Measurements from ENCODE around the gene COL7A1. TPM values are rescaled to one million over a fixed set of nuclear protein-coding genes. Genes with fewer than 3 reads are reported as not detected.

The COL7A1 gene
- total and polyA plus RNA-seq, 3 experiments from 2014 or later, result 0.59 to 0.93 TPM; not detected in 1

- peaks cover 0 to 11% (median 2%) of the 10 kb centered on the region in 3 donors for H3K4me1 Mint-ChIP-seq
- POLR2A ChIA-PET, result no interaction called here
Measured at GRCh38 chr3:48599077-48599501, 4.0 kb upstream of the COL7A1 start.

GRCh38 chr3:48598323-48599076 lies 3.4 kb upstream of the COL7A1 start:
- Mint-ChIP-seq H3K4me1 (peaks cover 0 to 11% (median 2%) of the 10 kb centered on the region in 3 donors), H3K9me3 (no peaks in the 10 kb centered on the region), H3K4me3 (no peak overlapping the region), H3K36me3 (peaks cover 0 to 64% (median 13%) of the 10 kb centered on the region in 3 donors), H3K27ac (peak overlapping the region in 1 of 8 donors; percentile 54), H3K27me3 (peaks cover 4 to 16% of the 10 kb centered on the region in 2 donors)
- Histone ChIP-seq H3K36me3 (ENCODE audit: insufficient read depth, low read length) (peaks cover 33% of the 10 kb centered on the region), H3K4me1 (ENCODE audit: insufficient read depth, low read length) (no peaks in the 10 kb centered on the region), H3K27me3 (ENCODE audit: insufficient read depth, low read length, poor library complexity, severe bottlenecking) (no peaks in the 10 kb centered on the region), H3K9me3 (ENCODE audit: low read length) (no peaks in the 10 kb centered on the region), H3K27ac (ENCODE audit: low read depth, low read length) (no peak overlapping the region), H3K4me3 (ENCODE audit: low read length) (no peak overlapping the region)
- DNase-seq, result no peak
- ChIA-PET POLR2A (no interaction called here), CTCF (interaction anchor here (0.5 to 1.7 kb wide), 2 partner anchors 11 to 92 kb away, joined by 3 to 4 read pairs; partner anchors contain the start of gene UQCRC1)

More at GRCh38 chr3:48599077-48599501, 4.0 kb upstream of the COL7A1 start:
- CTCF ChIA-PET, result interaction anchor here (1.7 kb wide), 1 partner anchor 10 kb away, joined by 4 read pairs; the partner anchor contains the start of gene UQCRC1
- peaks cover 39% of the 10 kb centered on the region for H3K36me3 ChIP-seq (ENCODE audit: insufficient read depth, low read length)
- H3K36me3 Mint-ChIP-seq, result peaks cover 0 to 70% (median 13%) of the 10 kb centered on the region in 3 donors
- peak overlapping the region in 1 of 8 donors; percentile 82 for H3K27ac Mint-ChIP-seq
- no peaks in the 10 kb centered on the region for H3K9me3 Mint-ChIP-seq
- H3K27me3 ChIP-seq (ENCODE audit: insufficient read depth, low read length, poor library complexity, severe bottlenecking), result no peaks in the 10 kb centered on the region
- no peaks in the 10 kb centered on the region for H3K4me1 ChIP-seq (ENCODE audit: insufficient read depth, low read length)
- H3K4me3 ChIP-seq (ENCODE audit: low read length), result no peak overlapping the region
- no peaks in the 10 kb centered on the region for H3K9me3 ChIP-seq (ENCODE audit: low read length)
- peaks cover 3 to 16% of the 10 kb centered on the region in 2 donors for H3K27me3 Mint-ChIP-seq
- H3K4me3 Mint-ChIP-seq, result no peak overlapping the region
- H3K27ac ChIP-seq (ENCODE audit: low read depth, low read length), result no peak overlapping the region
- no peak for DNase-seq

- Mint-ChIP-seq H3K27ac (peak overlapping the region in 3 of 8 donors; percentile 28 to 75 (median 51)), H3K9me3 (no peaks in the 10 kb centered on the region), H3K4me1 (peaks cover 0 to 11% (median 2%) of the 10 kb centered on the region in 3 donors), H3K36me3 (peaks cover 0 to 54% (median 10%) of the 10 kb centered on the region in 3 donors), H3K4me3 (peak overlapping the region in 1 of 7 donors; percentile 29), H3K27me3 (peaks cover 10 to 25% of the 10 kb centered on the region in 2 donors)
- H3K9me3 ChIP-seq (ENCODE audit: low read length), result no peaks in the 10 kb centered on the region
- no peaks in the 10 kb centered on the region for H3K4me1 ChIP-seq (ENCODE audit: insufficient read depth, low read length)
- POLR2A ChIA-PET, result no interaction called here
- no peak overlapping the region for H3K27ac ChIP-seq (ENCODE audit: low read depth, low read length)
- no peak for DNase-seq
- H3K4me3 ChIP-seq (ENCODE audit: low read length), result no peak overlapping the region
- H3K36me3 ChIP-seq (ENCODE audit: insufficient read depth, low read length), result peaks cover 26% of the 10 kb centered on the region
- H3K27me3 ChIP-seq (ENCODE audit: insufficient read depth, low read length, poor library complexity, severe bottlenecking), result no peaks in the 10 kb centered on the region
- CTCF ChIA-PET, result interaction anchor here (1.4 kb wide), 1 partner anchor 39 kb away, joined by 5 read pairs; no protein-coding TSS in a partner anchor
Measured at GRCh38 chr3:48597408-48597800, 2.3 kb upstream of the COL7A1 start.

- peaks cover 10 to 29% of the 10 kb centered on the region in 2 donors for H3K27me3 Mint-ChIP-seq
- H3K4me1 Mint-ChIP-seq, result peaks cover 0 to 11% (median 2%) of the 10 kb centered on the region in 3 donors
- Histone ChIP-seq H3K9me3 (ENCODE audit: low read length) (no peaks in the 10 kb centered on the region), H3K4me1 (ENCODE audit: insufficient read depth, low read length) (no peaks in the 10 kb centered on the region), H3K4me3 (ENCODE audit: low read length) (no peak overlapping the region), H3K36me3 (ENCODE audit: insufficient read depth, low read length) (peaks cover 26% of the 10 kb centered on the region), H3K27ac (ENCODE audit: low read depth, low read length) (no peak overlapping the region), H3K27me3 (ENCODE audit: insufficient read depth, low read length, poor library complexity, severe bottlenecking) (no peaks in the 10 kb centered on the region)
- H3K36me3 Mint-ChIP-seq, result peaks cover 0 to 50% (median 8%) of the 10 kb centered on the region in 3 donors
- ChIA-PET POLR2A (no interaction called here), CTCF (interaction anchor here (1.4 kb wide), 1 partner anchor 39 kb away, joined by 5 read pairs; no protein-coding TSS in a partner anchor)
- no peaks in the 10 kb centered on the region for H3K9me3 Mint-ChIP-seq
- H3K4me3 Mint-ChIP-seq, result no peak overlapping the region
- no peak for DNase-seq
- peak overlapping the region in 3 of 8 donors; percentile 28 to 75 (median 51) for H3K27ac Mint-ChIP-seq
Measured at GRCh38 chr3:48596676-48597407, 1.7 kb upstream of the COL7A1 start.

GRCh38 chr3:48596157-48596556 lies 1.0 kb upstream of the COL7A1 start:
- Histone ChIP-seq H3K9me3 (ENCODE audit: low read length) (no peaks in the 10 kb centered on the region), H3K27me3 (ENCODE audit: insufficient read depth, low read length, poor library complexity, severe bottlenecking) (no peaks in the 10 kb centered on the region), H3K36me3 (ENCODE audit: insufficient read depth, low read length) (peaks cover 19% of the 10 kb centered on the region), H3K4me1 (ENCODE audit: insufficient read depth, low read length) (no peaks in the 10 kb centered on the region), H3K4me3 (ENCODE audit: low read length) (no peak overlapping the region), H3K27ac (ENCODE audit: low read depth, low read length) (no peak overlapping the region)
- ChIA-PET CTCF (no interaction called here), POLR2A (no interaction called here)
- peaks cover 0 to 11% (median 2%) of the 10 kb centered on the region in 3 donors for H3K4me1 Mint-ChIP-seq
- H3K27me3 Mint-ChIP-seq, result peaks cover 12 to 30% of the 10 kb centered on the region in 2 donors
- peak overlapping the region in 1 of 8 donors; percentile 94 for H3K27ac Mint-ChIP-seq
- H3K4me3 Mint-ChIP-seq, result no peak overlapping the region
- H3K9me3 Mint-ChIP-seq, result no peaks in the 10 kb centered on the region
- DNase-seq, result no peak
- H3K36me3 Mint-ChIP-seq, result peaks cover 0 to 43% (median 8%) of the 10 kb centered on the region in 3 donors

- no peaks in the 10 kb centered on the region for H3K4me1 ChIP-seq (ENCODE audit: insufficient read depth, low read length)
- ChIA-PET CTCF (no interaction called here), POLR2A (no interaction called here)
- Mint-ChIP-seq H3K9me3 (no peaks in the 10 kb centered on the region), H3K27me3 (peaks cover 15 to 35% of the 10 kb centered on the region in 2 donors), H3K4me1 (peaks cover 0 to 11% (median 2%) of the 10 kb centered on the region in 3 donors), H3K27ac (peak overlapping the region in 1 of 8 donors; percentile 94), H3K4me3 (no peak overlapping the region), H3K36me3 (peaks cover 0 to 38% (median 5%) of the 10 kb centered on the region in 3 donors)
- H3K4me3 ChIP-seq (ENCODE audit: low read length), result no peak overlapping the region
- no peaks in the 10 kb centered on the region for H3K9me3 ChIP-seq (ENCODE audit: low read length)
- H3K27ac ChIP-seq (ENCODE audit: low read depth, low read length), result no peak overlapping the region
- H3K36me3 ChIP-seq (ENCODE audit: insufficient read depth, low read length), result peaks cover 14% of the 10 kb centered on the region
- DNase-seq, result no peak
- no peaks in the 10 kb centered on the region for H3K27me3 ChIP-seq (ENCODE audit: insufficient read depth, low read length, poor library complexity, severe bottlenecking)
Measured at GRCh38 chr3:48595526-48596121, 495 bp upstream of the COL7A1 start.

GRCh38 chr3:48594417-48595049 lies 596 bp downstream of the COL7A1 start:
- H3K27me3 Mint-ChIP-seq, result peaks cover 17 to 42% of the 10 kb centered on the region in 2 donors
- POLR2A ChIA-PET, result no interaction called here
- peak overlapping the region in 1 of 7 donors; percentile 23 for H3K4me3 Mint-ChIP-seq

More at GRCh38 chr3:48594417-48595049, 596 bp downstream of the COL7A1 start:
- H3K4me1 ChIP-seq (ENCODE audit: insufficient read depth, low read length), result no peaks in the 10 kb centered on the region
- Mint-ChIP-seq H3K9me3 (no peaks in the 10 kb centered on the region), H3K27ac (no peak overlapping the region), H3K36me3 (peaks cover 0 to 27% (median 4%) of the 10 kb centered on the region in 3 donors), H3K4me1 (peaks cover 0 to 11% (median 2%) of the 10 kb centered on the region in 3 donors)
- CTCF ChIA-PET, result no interaction called here
- no peak for DNase-seq
- no peaks in the 10 kb centered on the region for H3K27me3 ChIP-seq (ENCODE audit: insufficient read depth, low read length, poor library complexity, severe bottlenecking)
- H3K27ac ChIP-seq (ENCODE audit: low read depth, low read length), result no peak overlapping the region
- no peak overlapping the region for H3K4me3 ChIP-seq (ENCODE audit: low read length)
- H3K9me3 ChIP-seq (ENCODE audit: low read length), result no peaks in the 10 kb centered on the region
- peaks cover 5% of the 10 kb centered on the region for H3K36me3 ChIP-seq (ENCODE audit: insufficient read depth, low read length)
